Testis (tissue), 2 donors: Measurements from ENCODE around the gene SULT2B1.

ENCODE experiments used
- CTCF ChIP-seq, 3 experiments: fragments of 450-650 bp in 2 of 3; fragments of 200-600 bp in 1 of 3; sonication (generic) in 1 of 3; IDR thresholded peaks; one replicate each; pipeline ENCODE4 v1.5.1; 2016 to 2019; ENCODE audit warnings: antibody characterized with exemption in 3 of 3, mild to moderate bottlenecking in 2 of 3, moderate library complexity in 1 of 3
- POLR2A ChIP-seq: fragments of 450-650 bp; IDR thresholded peaks from one replicate; pipeline ENCODE4 v1.6.1; 2017; ENCODE audit warnings: antibody characterized with exemption, mild to moderate bottlenecking, moderate library complexity

GRCh38 chr19:48510421-48511268 lies 41.3 kb upstream of the SULT2B1 start:
- TF ChIP-seq CTCF (IDR thresholded peaks at IDR 0.05), result no peak
- TF ChIP-seq POLR2A, result no peak
